ENCODE data around the gene KIRREL3. TPM values are rescaled to one million over a fixed set of nuclear protein-coding genes. Genes with fewer than 3 reads are reported as not detected.

Gene KIRREL3
- total RNA-seq, 5 donors from 2014 or later (not counting 1 experiment from before 2014, with no cell fraction given) = not detected

DNA sequence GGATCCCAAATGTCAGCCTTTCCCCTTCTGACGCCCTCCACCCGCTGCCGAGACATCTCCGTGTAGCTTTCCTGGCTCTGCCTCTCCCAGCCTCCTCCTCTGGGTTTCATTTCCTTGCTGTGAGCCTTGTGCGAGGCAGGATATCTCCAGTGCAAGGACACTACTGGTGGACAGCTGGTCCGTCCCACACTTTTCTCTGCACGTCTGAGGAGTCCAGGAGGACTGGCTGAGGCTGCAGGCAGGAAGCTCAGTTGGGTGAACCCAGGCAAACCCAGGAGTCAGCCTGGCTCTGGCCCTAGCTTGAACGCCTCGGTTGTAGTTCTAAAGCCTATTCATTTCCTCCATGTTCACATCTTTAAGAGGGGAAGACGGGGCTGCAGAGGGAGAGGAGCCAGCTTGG, 499.6 kb downstream of the KIRREL3 start:
- Mint-ChIP-seq H3K27me3 (peaks cover 41 to 48% of the 10 kb centered on the region in 2 donors), H3K4me1 (no peaks in the 10 kb centered on the region), H3K27ac (no peak overlapping the region), H3K36me3 (no peaks in the 10 kb centered on the region), H3K4me3 (no peak overlapping the region), H3K9me3 (peaks cover 0 to 6% (median 5%) of the 10 kb centered on the region in 3 donors)
- Histone ChIP-seq H3K9me3 (peaks cover 2% of the 10 kb centered on the region), H3K36me3 (ENCODE audit: control insufficient read depth in 2 of 2, extremely low read depth in 1 of 2, insufficient read depth in 1 of 2, low read length in 1 of 2) (no peaks in the 10 kb centered on the region), H3K4me3 (ENCODE audit: control insufficient read depth in 1 of 2, extremely low read depth in 1 of 2, low read length in 1 of 2) (no peak overlapping the region), H3K27ac (ENCODE audit: low read length) (no peak overlapping the region), H3K27me3 (replicated peaks in 1 of 2; ENCODE audit: control insufficient read depth in 2 of 2, extremely low read depth in 1 of 2, insufficient read depth in 2 of 2, low read length in 1 of 2) (peaks cover 0 to 21% of the 10 kb centered on the region in 2 experiments), H3K4me1 (ENCODE audit: control insufficient read depth in 1 of 2, extremely low read depth in 1 of 2, insufficient read depth in 2 of 2, low read length in 2 of 2) (no peaks in the 10 kb centered on the region)
- POLR2A ChIA-PET = no interaction called here
- ATAC-seq (replicated peaks in 1 of 4) (no peak), DNase-seq (no peak)
- CTCF ChIA-PET = interaction anchor here in 1 of 2 donors (3.1 kb wide), 1 partner anchor 20 kb away, joined by 12 read pairs; no protein-coding TSS in a partner anchor
- WGBS (ENCODE audit: insufficient coverage) = 60% methylated on average over 8 of the region's 10 CpGs

DNA sequence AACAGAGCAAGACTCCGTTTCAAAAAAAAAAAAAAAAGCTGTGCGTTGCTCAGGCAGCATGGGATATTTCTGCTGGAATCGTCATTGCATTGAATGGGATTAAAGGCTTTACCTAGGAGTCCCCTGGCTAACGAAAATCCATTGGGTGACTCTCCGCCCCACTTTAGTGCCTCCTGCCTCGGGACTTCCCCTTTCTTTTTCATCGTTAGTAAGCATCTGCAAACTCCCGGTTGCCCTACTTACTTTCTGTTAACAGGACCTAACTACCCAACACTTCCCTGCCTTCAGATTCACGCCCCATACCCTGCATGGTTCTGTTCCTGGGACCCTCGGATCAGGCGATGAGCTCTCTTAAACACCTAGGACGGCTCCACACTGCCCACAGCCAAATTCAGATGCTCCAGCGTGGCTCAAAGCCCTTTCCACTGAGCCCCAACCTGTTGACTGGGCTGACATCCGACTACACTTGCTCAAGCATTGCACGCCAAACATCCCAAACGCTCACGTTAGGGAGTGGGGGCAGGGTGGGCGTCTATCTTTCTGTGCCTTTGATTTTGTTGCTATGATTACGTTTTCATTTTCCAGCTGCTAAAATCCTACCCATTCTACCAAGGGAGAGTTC, 501.3 kb downstream of the KIRREL3 start:
- no peak overlapping the region for H3K27ac ChIP-seq (ENCODE audit: low read length)
- no peaks in the 10 kb centered on the region for H3K36me3 ChIP-seq (ENCODE audit: control insufficient read depth in 2 of 2, extremely low read depth in 1 of 2, insufficient read depth in 1 of 2, low read length in 1 of 2)
- Mint-ChIP-seq H3K4me3 (no peak overlapping the region), H3K36me3 (no peaks in the 10 kb centered on the region), H3K9me3 (peaks cover 0 to 3% (median 3%) of the 10 kb centered on the region in 3 donors), H3K27ac (no peak overlapping the region), H3K4me1 (no peaks in the 10 kb centered on the region), H3K27me3 (peaks cover 36 to 44% of the 10 kb centered on the region in 2 donors)
- peaks cover 0 to 28% of the 10 kb centered on the region in 2 experiments for H3K27me3 ChIP-seq (replicated peaks in 1 of 2; ENCODE audit: control insufficient read depth in 2 of 2, extremely low read depth in 1 of 2, insufficient read depth in 2 of 2, low read length in 1 of 2)
- DNase-seq = no peak
- 36% methylated on average over 12 of the region's 19 CpGs for WGBS (ENCODE audit: insufficient coverage)
- no peak overlapping the region for H3K4me3 ChIP-seq (ENCODE audit: control insufficient read depth in 1 of 2, extremely low read depth in 1 of 2, low read length in 1 of 2)
- ATAC-seq (replicated peaks in 1 of 4) = no peak
- CTCF ChIA-PET = no interaction called here
- POLR2A ChIA-PET = no interaction called here
- no peaks in the 10 kb centered on the region for H3K4me1 ChIP-seq (ENCODE audit: control insufficient read depth in 1 of 2, extremely low read depth in 1 of 2, insufficient read depth in 2 of 2, low read length in 2 of 2)
- no peaks in the 10 kb centered on the region for H3K9me3 ChIP-seq

DNA sequence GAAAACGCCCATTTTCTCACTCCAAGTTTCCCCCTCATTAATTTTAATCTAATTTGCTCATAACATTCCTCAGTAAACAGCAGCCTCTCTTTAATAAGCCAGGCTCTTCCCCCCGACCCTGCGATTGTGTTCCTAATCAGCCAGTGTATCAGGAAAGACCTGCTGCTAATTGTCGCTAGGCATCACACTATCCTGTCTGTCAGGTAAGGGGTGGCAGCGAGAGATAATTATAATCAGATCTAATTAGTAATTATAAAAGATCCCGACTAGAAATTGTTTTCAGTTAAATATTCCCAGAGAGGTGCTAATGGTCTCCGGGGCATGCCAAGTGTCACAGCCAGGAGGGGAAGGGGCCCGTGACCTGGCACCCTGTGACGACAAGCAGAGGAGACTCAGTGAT, 502.3 kb downstream of the KIRREL3 start:
- H3K27ac Mint-ChIP-seq = no peak overlapping the region
- no peaks in the 10 kb centered on the region for H3K4me1 Mint-ChIP-seq
- Histone ChIP-seq H3K36me3 (ENCODE audit: control insufficient read depth in 2 of 2, extremely low read depth in 1 of 2, insufficient read depth in 1 of 2, low read length in 1 of 2) (no peaks in the 10 kb centered on the region), H3K4me3 (ENCODE audit: control insufficient read depth in 1 of 2, extremely low read depth in 1 of 2, low read length in 1 of 2) (no peak overlapping the region), H3K27ac (ENCODE audit: low read length) (no peak overlapping the region), H3K9me3 (no peaks in the 10 kb centered on the region), H3K27me3 (replicated peaks in 1 of 2; ENCODE audit: control insufficient read depth in 2 of 2, extremely low read depth in 1 of 2, insufficient read depth in 2 of 2, low read length in 1 of 2) (peaks cover 0 to 28% of the 10 kb centered on the region in 2 experiments), H3K4me1 (ENCODE audit: control insufficient read depth in 1 of 2, extremely low read depth in 1 of 2, insufficient read depth in 2 of 2, low read length in 2 of 2) (no peaks in the 10 kb centered on the region)
- 40% methylated on average over 1 of the region's 9 CpGs for WGBS (ENCODE audit: insufficient coverage)
- DNase-seq (no peak), ATAC-seq (replicated peaks in 1 of 4) (no peak)
- no peak overlapping the region for H3K4me3 Mint-ChIP-seq
- ChIA-PET CTCF (no interaction called here), POLR2A (no interaction called here)
- H3K9me3 Mint-ChIP-seq = no peaks in the 10 kb centered on the region
- H3K36me3 Mint-ChIP-seq = no peaks in the 10 kb centered on the region
- peaks cover 33 to 37% of the 10 kb centered on the region in 2 donors for H3K27me3 Mint-ChIP-seq

DNA sequence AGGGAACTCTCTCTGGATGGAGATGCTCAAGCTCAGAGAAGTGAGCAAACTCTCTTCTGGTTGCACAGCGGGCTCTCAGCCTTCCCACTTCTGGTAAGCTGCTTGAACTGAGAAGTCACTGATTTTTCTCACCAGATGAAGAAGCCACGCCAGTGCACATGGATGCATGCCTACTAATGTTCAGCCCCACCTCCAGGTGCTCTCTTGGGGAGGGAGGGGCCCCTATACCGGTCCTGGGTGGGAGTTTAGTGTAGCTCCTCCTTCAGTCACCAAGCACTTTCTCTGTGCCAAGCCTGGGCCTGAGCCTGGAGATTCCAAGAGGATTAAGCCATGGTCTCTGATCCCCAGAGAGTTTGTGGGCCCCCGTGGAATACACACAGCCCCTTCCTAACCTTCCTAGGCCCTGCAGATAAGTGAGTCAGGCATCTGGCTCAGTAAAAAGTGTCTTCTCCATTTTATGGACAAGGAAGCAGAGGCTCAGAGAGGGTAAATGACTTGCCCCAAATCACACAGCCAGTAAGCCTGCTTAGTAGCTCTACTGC, 502.9 kb downstream of the KIRREL3 start:
- no peak for DNase-seq
- Histone ChIP-seq H3K4me3 (ENCODE audit: control insufficient read depth in 1 of 2, extremely low read depth in 1 of 2, low read length in 1 of 2) (no peak overlapping the region), H3K9me3 (no peaks in the 10 kb centered on the region), H3K27ac (ENCODE audit: low read length) (no peak overlapping the region), H3K4me1 (ENCODE audit: control insufficient read depth in 1 of 2, extremely low read depth in 1 of 2, insufficient read depth in 2 of 2, low read length in 2 of 2) (no peaks in the 10 kb centered on the region), H3K36me3 (ENCODE audit: control insufficient read depth in 2 of 2, extremely low read depth in 1 of 2, insufficient read depth in 1 of 2, low read length in 1 of 2) (no peaks in the 10 kb centered on the region), H3K27me3 (replicated peaks in 1 of 2; ENCODE audit: control insufficient read depth in 2 of 2, extremely low read depth in 1 of 2, insufficient read depth in 2 of 2, low read length in 1 of 2) (peaks cover 0 to 28% of the 10 kb centered on the region in 2 experiments)
- H3K36me3 Mint-ChIP-seq = no peaks in the 10 kb centered on the region
- no peak for ATAC-seq (replicated peaks in 1 of 4)
- WGBS (ENCODE audit: insufficient coverage) = no CpG with 5 or more reads among the region's 4 CpGs
- ChIA-PET CTCF (interaction anchor here in 1 of 2 donors (1.0 kb wide), 1 partner anchor 18 kb away, joined by 3 read pairs; no protein-coding TSS in a partner anchor), POLR2A (no interaction called here)
- no peak overlapping the region for H3K27ac Mint-ChIP-seq
- H3K9me3 Mint-ChIP-seq = no peaks in the 10 kb centered on the region
- no peaks in the 10 kb centered on the region for H3K4me1 Mint-ChIP-seq
- H3K27me3 Mint-ChIP-seq = peaks cover 30 to 31% of the 10 kb centered on the region in 2 donors
- H3K4me3 Mint-ChIP-seq = no peak overlapping the region

DNA sequence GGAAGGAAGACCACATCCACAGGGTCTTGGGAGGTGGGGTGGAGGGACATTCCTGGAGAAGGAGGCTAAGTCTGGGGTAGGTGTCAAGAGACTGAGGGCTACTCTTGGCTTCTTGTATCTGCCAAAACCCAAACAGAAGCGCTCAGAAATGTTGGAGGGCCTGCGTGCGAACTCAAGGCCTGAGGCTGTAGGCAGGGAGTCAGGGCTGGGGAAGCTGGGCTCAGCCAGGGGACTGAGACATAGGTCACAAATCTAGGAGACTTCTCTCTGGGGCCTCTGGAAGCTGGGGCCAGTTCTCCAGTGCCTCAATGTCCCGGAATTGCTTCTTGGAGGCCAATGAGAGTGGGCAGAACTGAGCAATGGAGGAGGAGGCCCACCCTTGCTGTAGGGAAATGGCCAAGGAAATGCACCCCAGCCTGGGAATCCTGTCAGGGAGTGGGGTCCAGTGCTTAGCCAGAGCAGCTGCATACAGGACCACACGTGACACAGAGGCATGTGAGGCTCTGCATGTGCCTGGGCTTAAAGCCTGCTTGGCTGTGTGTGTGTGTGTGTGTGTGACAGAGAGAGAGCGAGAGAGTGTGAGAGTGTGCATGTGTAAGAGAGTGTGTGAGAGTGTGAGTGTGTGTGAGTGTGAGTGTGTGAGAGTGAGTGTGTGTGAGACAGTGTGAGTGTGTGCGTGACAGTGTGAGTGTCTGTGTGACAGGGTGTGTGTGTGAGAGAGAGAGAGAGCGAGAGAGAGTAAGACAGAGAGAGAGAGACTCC, 503.8 kb downstream of the KIRREL3 start:
- Histone ChIP-seq H3K4me3 (ENCODE audit: control insufficient read depth in 1 of 2, extremely low read depth in 1 of 2, low read length in 1 of 2) (no peak overlapping the region), H3K36me3 (ENCODE audit: control insufficient read depth in 2 of 2, extremely low read depth in 1 of 2, insufficient read depth in 1 of 2, low read length in 1 of 2) (no peaks in the 10 kb centered on the region), H3K27me3 (replicated peaks in 1 of 2; ENCODE audit: control insufficient read depth in 2 of 2, extremely low read depth in 1 of 2, insufficient read depth in 2 of 2, low read length in 1 of 2) (peaks cover 0 to 28% of the 10 kb centered on the region in 2 experiments), H3K4me1 (ENCODE audit: control insufficient read depth in 1 of 2, extremely low read depth in 1 of 2, insufficient read depth in 2 of 2, low read length in 2 of 2) (no peaks in the 10 kb centered on the region), H3K27ac (ENCODE audit: low read length) (no peak overlapping the region), H3K9me3 (no peaks in the 10 kb centered on the region)
- ATAC-seq (replicated peaks in 1 of 4) = no peak
- Mint-ChIP-seq H3K36me3 (no peaks in the 10 kb centered on the region), H3K27me3 (peaks cover 21 to 23% of the 10 kb centered on the region in 2 donors), H3K4me3 (no peak overlapping the region), H3K4me1 (no peaks in the 10 kb centered on the region), H3K27ac (no peak overlapping the region), H3K9me3 (no peaks in the 10 kb centered on the region)
- DNase-seq = no peak
- ChIA-PET CTCF (interaction anchor here (0.5 to 1.0 kb wide), 2 partner anchors 17 to 197 kb away, joined by 3 to 5 read pairs; no protein-coding TSS in a partner anchor), POLR2A (no interaction called here)
- 87% methylated on average over 7 of the region's 8 CpGs for WGBS (ENCODE audit: insufficient coverage)

DNA sequence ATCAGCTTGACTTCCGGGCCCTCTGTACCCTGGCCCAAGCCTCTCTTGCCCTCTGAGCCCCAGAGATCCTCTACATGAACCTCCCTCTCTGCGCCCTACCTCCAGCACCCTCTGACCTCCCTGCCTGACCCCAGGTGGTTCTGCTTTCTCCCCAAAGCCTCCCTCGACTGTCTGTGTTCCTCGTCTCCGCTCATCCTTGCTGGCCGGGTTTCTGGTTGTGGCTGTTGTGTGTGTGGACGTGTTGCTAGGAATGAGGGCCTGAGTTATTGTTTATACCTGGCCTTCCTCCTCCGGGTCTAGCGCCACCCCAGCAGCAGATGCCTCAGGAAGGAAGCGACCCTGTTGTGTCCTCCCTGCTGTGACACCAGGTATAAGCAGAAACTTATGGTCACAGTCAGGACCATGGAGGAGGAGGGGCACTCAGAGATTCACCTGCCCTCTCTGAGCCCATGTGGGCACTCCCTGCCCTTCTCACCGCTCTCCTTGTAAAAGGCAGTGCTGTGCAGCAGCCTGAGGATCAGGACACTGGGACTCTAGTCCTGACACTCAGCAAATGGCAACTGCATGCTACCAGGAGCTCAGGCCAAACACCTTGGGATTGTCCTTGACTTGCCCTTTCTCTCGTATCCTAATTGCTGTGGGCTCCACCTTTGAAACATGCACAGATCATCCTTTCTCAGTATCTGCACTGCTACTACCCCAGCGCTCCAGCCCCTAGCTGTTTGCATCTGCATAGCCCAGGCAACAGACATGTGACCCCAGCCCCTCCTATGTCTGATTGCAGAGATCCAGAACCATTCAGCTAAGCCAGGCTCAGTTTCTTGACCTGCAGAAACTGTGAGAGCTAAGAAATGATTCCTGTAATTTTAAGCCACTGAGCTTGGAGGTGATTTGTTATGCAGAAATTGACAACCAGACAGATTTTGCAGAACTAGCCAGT, 505.0 kb downstream of the KIRREL3 start:
- Histone ChIP-seq H3K4me3 (ENCODE audit: control insufficient read depth in 1 of 2, extremely low read depth in 1 of 2, low read length in 1 of 2) (no peak overlapping the region), H3K9me3 (no peaks in the 10 kb centered on the region), H3K36me3 (ENCODE audit: control insufficient read depth in 2 of 2, extremely low read depth in 1 of 2, insufficient read depth in 1 of 2, low read length in 1 of 2) (no peaks in the 10 kb centered on the region), H3K27ac (ENCODE audit: low read length) (no peak overlapping the region), H3K4me1 (ENCODE audit: control insufficient read depth in 1 of 2, extremely low read depth in 1 of 2, insufficient read depth in 2 of 2, low read length in 2 of 2) (no peaks in the 10 kb centered on the region), H3K27me3 (replicated peaks in 1 of 2; ENCODE audit: control insufficient read depth in 2 of 2, extremely low read depth in 1 of 2, insufficient read depth in 2 of 2, low read length in 1 of 2) (peaks cover 0 to 26% of the 10 kb centered on the region in 2 experiments)
- WGBS (ENCODE audit: insufficient coverage) = 73% methylated on average over 7 of the region's 13 CpGs
- DNase-seq (no peak), ATAC-seq (replicated peaks in 1 of 4) (no peak)
- H3K4me1 Mint-ChIP-seq = no peaks in the 10 kb centered on the region
- H3K27me3 Mint-ChIP-seq = peaks cover 13 to 16% of the 10 kb centered on the region in 2 donors
- POLR2A ChIA-PET = no interaction called here
- no peaks in the 10 kb centered on the region for H3K36me3 Mint-ChIP-seq
- H3K4me3 Mint-ChIP-seq = no peak overlapping the region
- no peak overlapping the region for H3K27ac Mint-ChIP-seq
- CTCF ChIA-PET = interaction anchor here in 1 of 2 donors (0.5 kb wide), 1 partner anchor 196 kb away, joined by 5 read pairs; no protein-coding TSS in a partner anchor
- no peaks in the 10 kb centered on the region for H3K9me3 Mint-ChIP-seq
